ENCODE measurements around the gene GJD2.

GRCh38 chr15:34738002-34738401 is 16.8 kb downstream of the GJD2 start:
- TF ChIP-seq FOXA2 (IDR thresholded peaks at IDR 0.05), result no peak
- TF ChIP-seq, protein P1, sequence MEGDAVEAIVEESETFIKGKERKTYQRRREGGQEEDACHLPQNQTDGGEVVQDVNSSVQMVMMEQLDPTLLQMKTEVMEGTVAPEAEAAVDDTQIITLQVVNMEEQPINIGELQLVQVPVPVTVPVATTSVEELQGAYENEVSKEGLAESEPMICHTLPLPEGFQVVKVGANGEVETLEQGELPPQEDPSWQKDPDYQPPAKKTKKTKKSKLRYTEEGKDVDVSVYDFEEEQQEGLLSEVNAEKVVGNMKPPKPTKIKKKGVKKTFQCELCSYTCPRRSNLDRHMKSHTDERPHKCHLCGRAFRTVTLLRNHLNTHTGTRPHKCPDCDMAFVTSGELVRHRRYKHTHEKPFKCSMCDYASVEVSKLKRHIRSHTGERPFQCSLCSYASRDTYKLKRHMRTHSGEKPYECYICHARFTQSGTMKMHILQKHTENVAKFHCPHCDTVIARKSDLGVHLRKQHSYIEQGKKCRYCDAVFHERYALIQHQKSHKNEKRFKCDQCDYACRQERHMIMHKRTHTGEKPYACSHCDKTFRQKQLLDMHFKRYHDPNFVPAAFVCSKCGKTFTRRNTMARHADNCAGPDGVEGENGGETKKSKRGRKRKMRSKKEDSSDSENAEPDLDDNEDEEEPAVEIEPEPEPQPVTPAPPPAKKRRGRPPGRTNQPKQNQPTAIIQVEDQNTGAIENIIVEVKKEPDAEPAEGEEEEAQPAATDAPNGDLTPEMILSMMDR (IDR thresholded peaks at IDR 0.05; ENCODE audit: low read depth, low read length, missing input control), result no peak
- no peak for TF ChIP-seq EGR1 (IDR thresholded peaks at IDR 0.05; ENCODE audit: low read depth in 2 of 2)
- TF ChIP-seq JUND (IDR thresholded peaks at IDR 0.05), result no peak
- TF ChIP-seq YY1 (IDR thresholded peaks at IDR 0.05), result no peak
- no peak for TF ChIP-seq FOXA1 (IDR thresholded peaks at IDR 0.05)
- no peak for TF ChIP-seq GABPA (IDR thresholded peaks at IDR 0.05 in 1 of 2, conservative IDR thresholded peaks at IDR 0.05 in 1 of 2)
- TF ChIP-seq, protein P2, sequence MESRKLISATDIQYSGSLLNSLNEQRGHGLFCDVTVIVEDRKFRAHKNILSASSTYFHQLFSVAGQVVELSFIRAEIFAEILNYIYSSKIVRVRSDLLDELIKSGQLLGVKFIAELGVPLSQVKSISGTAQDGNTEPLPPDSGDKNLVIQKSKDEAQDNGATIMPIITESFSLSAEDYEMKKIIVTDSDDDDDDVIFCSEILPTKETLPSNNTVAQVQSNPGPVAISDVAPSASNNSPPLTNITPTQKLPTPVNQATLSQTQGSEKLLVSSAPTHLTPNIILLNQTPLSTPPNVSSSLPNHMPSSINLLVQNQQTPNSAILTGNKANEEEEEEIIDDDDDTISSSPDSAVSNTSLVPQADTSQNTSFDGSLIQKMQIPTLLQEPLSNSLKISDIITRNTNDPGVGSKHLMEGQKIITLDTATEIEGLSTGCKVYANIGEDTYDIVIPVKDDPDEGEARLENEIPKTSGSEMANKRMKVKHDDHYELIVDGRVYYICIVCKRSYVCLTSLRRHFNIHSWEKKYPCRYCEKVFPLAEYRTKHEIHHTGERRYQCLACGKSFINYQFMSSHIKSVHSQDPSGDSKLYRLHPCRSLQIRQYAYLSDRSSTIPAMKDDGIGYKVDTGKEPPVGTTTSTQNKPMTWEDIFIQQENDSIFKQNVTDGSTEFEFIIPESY (IDR thresholded peaks at IDR 0.05), result no peak
- TF ChIP-seq, protein P3, sequence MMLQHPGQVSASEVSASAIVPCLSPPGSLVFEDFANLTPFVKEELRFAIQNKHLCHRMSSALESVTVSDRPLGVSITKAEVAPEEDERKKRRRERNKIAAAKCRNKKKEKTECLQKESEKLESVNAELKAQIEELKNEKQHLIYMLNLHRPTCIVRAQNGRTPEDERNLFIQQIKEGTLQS (IDR thresholded peaks at IDR 0.05), result no peak
- TF ChIP-seq MAX (IDR thresholded peaks at IDR 0.05), result no peak
- TF ChIP-seq REST (IDR thresholded peaks at IDR 0.05), result no peak
